ENCODE data around the gene PURA. TPM values are rescaled to one million over a fixed set of nuclear protein-coding genes. Genes with fewer than 3 reads are reported as not detected.

The PURA gene
- total RNA-seq, 1 donor from 2014 or later = 8.3 TPM

GRCh38 chr5:140131967-140132409, 18.1 kb downstream of the PURA start:
- no peaks in the 10 kb centered on the region for H3K36me3 Mint-ChIP-seq
- H3K27ac Mint-ChIP-seq = no peak overlapping the region
- H3K9me3 Mint-ChIP-seq = no peaks in the 10 kb centered on the region
- H3K4me1 Mint-ChIP-seq (ENCODE audit: unreplicated experiment) = no peaks in the 10 kb centered on the region
- H3K4me3 Mint-ChIP-seq = no peak overlapping the region
- H3K27me3 Mint-ChIP-seq = peaks cover 20% of the 10 kb centered on the region
- TF ChIP-seq CTCF (conservative IDR thresholded peaks at IDR 0.05) = no peak
- no peak for DNase-seq (ENCODE audit: extremely low spot score, unreplicated experiment)

- Mint-ChIP-seq H3K4me1 (ENCODE audit: unreplicated experiment) (no peaks in the 10 kb centered on the region), H3K27ac (no peak overlapping the region), H3K4me3 (no peak overlapping the region), H3K27me3 (peaks cover 25% of the 10 kb centered on the region), H3K36me3 (no peaks in the 10 kb centered on the region), H3K9me3 (no peaks in the 10 kb centered on the region)
- no peak for DNase-seq (ENCODE audit: extremely low spot score, unreplicated experiment)
- TF ChIP-seq CTCF (conservative IDR thresholded peaks at IDR 0.05) = no peak
These were observed 19.7 kb downstream of the PURA start for GRCh38 chr5:140133514-140134167.

- peaks cover 26% of the 10 kb centered on the region for H3K27me3 Mint-ChIP-seq
- TF ChIP-seq CTCF (conservative IDR thresholded peaks at IDR 0.05) = no peak
These were observed 20.5 kb downstream of the PURA start for GRCh38 chr5:140134277-140134935.

GRCh38 chr5:140135127-140135526, 21.2 kb downstream of the PURA start:
- Mint-ChIP-seq H3K4me3 (no peak overlapping the region), H3K36me3 (no peaks in the 10 kb centered on the region), H3K4me1 (ENCODE audit: unreplicated experiment) (no peaks in the 10 kb centered on the region), H3K9me3 (no peaks in the 10 kb centered on the region), H3K27ac (no peak overlapping the region), H3K27me3 (peaks cover 33% of the 10 kb centered on the region)
- no peak for TF ChIP-seq CTCF (conservative IDR thresholded peaks at IDR 0.05)
- DNase-seq (ENCODE audit: extremely low spot score, unreplicated experiment) = no peak

More at GRCh38 chr5:140134277-140134935, 20.5 kb downstream of the PURA start:
- Mint-ChIP-seq H3K4me1 (ENCODE audit: unreplicated experiment) (no peaks in the 10 kb centered on the region), H3K4me3 (no peak overlapping the region), H3K27ac (no peak overlapping the region), H3K9me3 (no peaks in the 10 kb centered on the region), H3K36me3 (no peaks in the 10 kb centered on the region)
- DNase-seq (ENCODE audit: extremely low spot score, unreplicated experiment) = no peak

GRCh38 chr5:140136624-140137023, 22.7 kb downstream of the PURA start:
- no peak overlapping the region for H3K4me3 Mint-ChIP-seq
- TF ChIP-seq CTCF (conservative IDR thresholded peaks at IDR 0.05) = no peak

More at GRCh38 chr5:140136624-140137023, 22.7 kb downstream of the PURA start:
- DNase-seq (ENCODE audit: extremely low spot score, unreplicated experiment) = no peak
- Mint-ChIP-seq H3K4me1 (ENCODE audit: unreplicated experiment) (no peaks in the 10 kb centered on the region), H3K36me3 (no peaks in the 10 kb centered on the region), H3K27me3 (peaks cover 43% of the 10 kb centered on the region), H3K27ac (no peak overlapping the region), H3K9me3 (no peaks in the 10 kb centered on the region)

All from type B pancreatic cell (in vitro differentiated cells).